ENCODE results near the gene DGCR8.

GRCh38 chr22:20043057-20043996 lies 36.7 kb upstream of the DGCR8 start:
- TF ChIP-seq PKNOX1 (IDR thresholded peaks at IDR 0.05) (no peak), CTBP1 (IDR thresholded peaks at IDR 0.05; ENCODE audit: borderline replicate concordance) (no peak)
